Lower leg skin (tissue), 4 donors: Measurements from ENCODE around the gene TMEM239. TPM values are rescaled to one million over a fixed set of nuclear protein-coding genes. Genes with fewer than 3 reads are reported as not detected.

ENCODE experiments used
- DNase-seq, 2 donors: peaks; one replicate each; pipeline ENCODE4 v3.0.0-alpha.2; 2019; ENCODE audit warnings: low spot score in 2 of 2
- H3K4me3 ChIP-seq: fragments of 200-600 bp; sonication (generic); 2 replicates; pipeline ENCODE4 v1.5.1; 2017; ENCODE audit warnings: mild to moderate bottlenecking, low read depth; ENCODE audit not compliant: poor library complexity, severe bottlenecking
- CTCF ChIP-seq, 3 donors: fragments of 450-650 bp; IDR thresholded peaks; one replicate each; pipeline ENCODE4 v1.5.1; 2016; ENCODE audit warnings: antibody characterized with exemption in 3 of 3, mild to moderate bottlenecking in 3 of 3, moderate library complexity in 2 of 3
- POLR2A ChIP-seq, 2 donors: fragments of 450-650 bp; IDR thresholded peaks; one replicate each; pipeline ENCODE4 v1.6.1; 2016 to 2017; ENCODE audit warnings: antibody characterized with exemption in 2 of 2, mild to moderate bottlenecking in 1 of 2, moderate library complexity in 1 of 2
- WGBS, 2 donors: methylation state at CpG; one replicate each; pipeline ENCODE4 v1.1.5; 2018; 5-methylcytosine and 5-hydroxymethylcytosine counted together
- intact Hi-C: fragments of 100-400 bp; cut with DNase I; formaldehyde crosslinking; loops from one replicate; pipeline ENCODE4 v1.15.0; 2023; ENCODE audit warnings: low total_unique reads
- total RNA-seq, 4 donors: library from RNA; depleted of rRNA; stranded (reverse); fragments of >200 nt; gene quantifications; one replicate each; pipeline ENCODE4 v1.1.0, GENCODE V29; 2016

Gene TMEM239
- total RNA-seq, 4 donors from 2014 or later: not detected

GRCh38 chr20:2833761-2834160, 17.6 kb downstream of the TMEM239 start:
- no peak overlapping the region for H3K4me3 ChIP-seq
- WGBS, 2 donors: 80 to 85% methylated on average over 1 of the region's 1 CpG
- DNase-seq: no peak
- TF ChIP-seq POLR2A (IDR thresholded peaks at IDR 0.05) (no peak), CTCF (IDR thresholded peaks at IDR 0.05) (no peak)
- intact Hi-C loops: no loop called here

GRCh38 chr20:2834401-2835110, 18.4 kb downstream of the TMEM239 start:
- peak in 1 of 2 donors; percentile 56 for DNase-seq
- TF ChIP-seq CTCF (IDR thresholded peaks at IDR 0.05): no peak
- TF ChIP-seq POLR2A (IDR thresholded peaks at IDR 0.05): no peak
- H3K4me3 ChIP-seq: no peak overlapping the region
- intact Hi-C loops: no loop called here
- WGBS, 2 donors: 94 to 97% methylated on average over 14 of the region's 14 CpGs

- DNase-seq: peak in 1 of 2 donors; percentile 57
- no peak for TF ChIP-seq CTCF (IDR thresholded peaks at IDR 0.05)
- TF ChIP-seq POLR2A (IDR thresholded peaks at IDR 0.05): no peak
- no peak overlapping the region for H3K4me3 ChIP-seq
- intact Hi-C loops: no loop called here
- WGBS, 2 donors: 96 to 97% methylated on average over 5 to 6 of the region's 6 CpGs
These were observed 19.2 kb downstream of the TMEM239 start for GRCh38 chr20:2835331-2835796.

GRCh38 chr20:2836035-2836434, 19.9 kb downstream of the TMEM239 start:
- 85 to 93% methylated on average over 5 of the region's 5 CpGs for WGBS, 2 donors
- no peak overlapping the region for H3K4me3 ChIP-seq
- DNase-seq: peak in 1 of 2 donors; percentile 58
- intact Hi-C loops: no loop called here
- TF ChIP-seq POLR2A (IDR thresholded peaks at IDR 0.05): no peak
- no peak for TF ChIP-seq CTCF (IDR thresholded peaks at IDR 0.05)

GRCh38 chr20:2837221-2837960, 21.2 kb downstream of the TMEM239 start:
- WGBS, 2 donors: 87 to 88% methylated on average over 6 of the region's 6 CpGs
- DNase-seq: peak in 1 of 2 donors; percentile 66

More at GRCh38 chr20:2837221-2837960, 21.2 kb downstream of the TMEM239 start:
- H3K4me3 ChIP-seq: no peak overlapping the region
- TF ChIP-seq POLR2A (IDR thresholded peaks at IDR 0.05) (no peak), CTCF (IDR thresholded peaks at IDR 0.05) (no peak)
- intact Hi-C loops: no loop called here
